ENCODE measurements around the gene NADK2. TPM values are rescaled to one million over a fixed set of nuclear protein-coding genes. Genes with fewer than 3 reads are reported as not detected.

The NADK2 gene
- total RNA-seq, 1 donor from 2014 or later, result 20.7 TPM

- peak overlapping the region; percentile 92 for H2AFZ ChIP-seq (ENCODE audit: low read depth, low read length)
- FAIRE-seq, result no peak
- no peak for TF ChIP-seq EZH2 (IDR thresholded peaks at IDR 0.05; ENCODE audit: insufficient read depth, low read length)
- TF ChIP-seq, protein P1, sequence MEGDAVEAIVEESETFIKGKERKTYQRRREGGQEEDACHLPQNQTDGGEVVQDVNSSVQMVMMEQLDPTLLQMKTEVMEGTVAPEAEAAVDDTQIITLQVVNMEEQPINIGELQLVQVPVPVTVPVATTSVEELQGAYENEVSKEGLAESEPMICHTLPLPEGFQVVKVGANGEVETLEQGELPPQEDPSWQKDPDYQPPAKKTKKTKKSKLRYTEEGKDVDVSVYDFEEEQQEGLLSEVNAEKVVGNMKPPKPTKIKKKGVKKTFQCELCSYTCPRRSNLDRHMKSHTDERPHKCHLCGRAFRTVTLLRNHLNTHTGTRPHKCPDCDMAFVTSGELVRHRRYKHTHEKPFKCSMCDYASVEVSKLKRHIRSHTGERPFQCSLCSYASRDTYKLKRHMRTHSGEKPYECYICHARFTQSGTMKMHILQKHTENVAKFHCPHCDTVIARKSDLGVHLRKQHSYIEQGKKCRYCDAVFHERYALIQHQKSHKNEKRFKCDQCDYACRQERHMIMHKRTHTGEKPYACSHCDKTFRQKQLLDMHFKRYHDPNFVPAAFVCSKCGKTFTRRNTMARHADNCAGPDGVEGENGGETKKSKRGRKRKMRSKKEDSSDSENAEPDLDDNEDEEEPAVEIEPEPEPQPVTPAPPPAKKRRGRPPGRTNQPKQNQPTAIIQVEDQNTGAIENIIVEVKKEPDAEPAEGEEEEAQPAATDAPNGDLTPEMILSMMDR (IDR thresholded peaks at IDR 0.05; ENCODE audit: insufficient read depth, low read depth, low read length), result no peak
- peaks cover 17% of the 10 kb centered on the region for H3K4me1 ChIP-seq (ENCODE audit: insufficient read depth, low read length)
- Mint-ChIP-seq H3K9me3 (ENCODE audit: unreplicated experiment) (peaks cover 2% of the 10 kb centered on the region), H3K36me3 (ENCODE audit: low read depth, unreplicated experiment) (peaks cover 4% of the 10 kb centered on the region), H3K4me3 (ENCODE audit: unreplicated experiment) (peak overlapping the region; percentile 94), H3K27me3 (ENCODE audit: low read depth, unreplicated experiment) (no peaks in the 10 kb centered on the region), H3K4me1 (ENCODE audit: low read depth, unreplicated experiment) (peaks cover 15% of the 10 kb centered on the region), H3K27ac (ENCODE audit: unreplicated experiment) (peak overlapping the region; percentile 48)
- peak overlapping the region; percentile 88 for H3K4me2 ChIP-seq (ENCODE audit: low read length)
- H3K9ac ChIP-seq (ENCODE audit: low read length), result peak overlapping the region; percentile 87
- peak overlapping the region; percentile 88 for H3K4me3 ChIP-seq (ENCODE audit: insufficient read depth, low read depth, low read length)
- DNase-seq (ENCODE audit: low read depth), result peak; percentile 30
- H3K27me3 ChIP-seq (ENCODE audit: insufficient read depth, low read length), result no peaks in the 10 kb centered on the region
- H3K27ac ChIP-seq (ENCODE audit: low read depth, low read length), result peak overlapping the region; percentile 6
- H3K9me3 ChIP-seq (ENCODE audit: insufficient read depth, low read depth, low read length), result no peaks in the 10 kb centered on the region
- H3K79me2 ChIP-seq (ENCODE audit: insufficient read depth, low read length), result peaks cover 39% of the 10 kb centered on the region
- no peaks in the 10 kb centered on the region for H4K20me1 ChIP-seq (ENCODE audit: insufficient read depth, low read length)
- H3K36me3 ChIP-seq (ENCODE audit: insufficient read depth, low read length), result no peaks in the 10 kb centered on the region
These were observed 90.9 kb downstream of the NADK2 start for GRCh38 chr5:36150676-36151433.

DNA sequence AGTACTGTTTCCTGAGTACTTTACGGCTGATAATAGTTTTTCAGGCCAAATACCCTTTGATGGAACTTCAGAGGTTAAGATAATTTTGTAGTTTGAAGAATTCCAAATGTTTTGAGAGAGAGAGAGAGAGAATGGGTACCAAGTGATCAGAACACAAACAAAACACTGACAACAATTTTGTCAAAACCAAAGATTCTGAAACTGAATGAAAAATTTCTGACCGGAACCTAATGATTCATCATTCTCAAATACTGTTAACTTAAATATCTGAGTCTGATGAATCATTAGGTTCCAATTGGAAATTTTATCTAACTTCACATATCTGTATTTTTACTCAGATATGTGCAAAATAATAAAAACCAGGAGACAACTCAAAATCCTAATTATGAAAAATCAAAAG, 94.0 kb downstream of the NADK2 start:
- TF ChIP-seq EZH2 (IDR thresholded peaks at IDR 0.05; ENCODE audit: insufficient read depth, low read length), result no peak
- TF ChIP-seq, protein P1 (IDR thresholded peaks at IDR 0.05; ENCODE audit: insufficient read depth, low read depth, low read length), result no peak
- Histone ChIP-seq H3K4me3 (ENCODE audit: insufficient read depth, low read depth, low read length) (no peak overlapping the region), H3K4me1 (ENCODE audit: insufficient read depth, low read length) (peaks cover 6% of the 10 kb centered on the region), H3K27me3 (ENCODE audit: insufficient read depth, low read length) (no peaks in the 10 kb centered on the region), H3K79me2 (ENCODE audit: insufficient read depth, low read length) (peaks cover 15% of the 10 kb centered on the region), H3K36me3 (ENCODE audit: insufficient read depth, low read length) (no peaks in the 10 kb centered on the region), H3K4me2 (ENCODE audit: low read length) (no peak overlapping the region), H4K20me1 (ENCODE audit: insufficient read depth, low read length) (no peaks in the 10 kb centered on the region), H3K9me3 (ENCODE audit: insufficient read depth, low read depth, low read length) (no peaks in the 10 kb centered on the region), H3K27ac (ENCODE audit: low read depth, low read length) (no peak overlapping the region), H3K9ac (ENCODE audit: low read length) (no peak overlapping the region), H2AFZ (ENCODE audit: low read depth, low read length) (no peak overlapping the region)
- H3K4me3 Mint-ChIP-seq (ENCODE audit: unreplicated experiment), result no peak overlapping the region
- DNase-seq (ENCODE audit: low read depth) (no peak), FAIRE-seq (no peak)
- no peaks in the 10 kb centered on the region for H3K9me3 Mint-ChIP-seq (ENCODE audit: unreplicated experiment)
- no peaks in the 10 kb centered on the region for H3K27me3 Mint-ChIP-seq (ENCODE audit: low read depth, unreplicated experiment)
- no peaks in the 10 kb centered on the region for H3K36me3 Mint-ChIP-seq (ENCODE audit: low read depth, unreplicated experiment)
- no peak overlapping the region for H3K27ac Mint-ChIP-seq (ENCODE audit: unreplicated experiment)
- peaks cover 4% of the 10 kb centered on the region for H3K4me1 Mint-ChIP-seq (ENCODE audit: low read depth, unreplicated experiment)

DNA sequence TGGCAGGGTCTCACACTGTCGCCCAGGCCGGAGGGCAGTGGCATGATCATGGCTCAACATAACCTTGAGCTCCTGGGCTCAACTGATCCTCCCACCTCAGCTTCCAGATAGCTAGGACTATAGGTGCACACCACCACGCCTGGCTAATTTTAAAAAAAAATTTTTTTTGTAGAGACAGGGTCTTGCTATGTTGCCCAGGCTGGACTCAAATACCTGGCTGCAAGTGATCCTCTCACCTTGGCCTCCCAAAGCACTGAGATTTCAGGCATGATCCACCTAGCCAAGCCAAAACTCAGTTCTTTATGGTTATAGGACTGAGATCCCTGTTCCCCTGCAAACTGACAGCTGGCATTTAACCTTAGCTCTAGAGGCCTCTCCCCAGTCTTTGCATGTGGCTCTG, 95.3 kb downstream of the NADK2 start:
- no peaks in the 10 kb centered on the region for H3K36me3 Mint-ChIP-seq (ENCODE audit: low read depth, unreplicated experiment)
- peaks cover 4% of the 10 kb centered on the region for H3K4me1 Mint-ChIP-seq (ENCODE audit: low read depth, unreplicated experiment)
- H3K9me3 Mint-ChIP-seq (ENCODE audit: unreplicated experiment), result no peaks in the 10 kb centered on the region
- H3K27ac Mint-ChIP-seq (ENCODE audit: unreplicated experiment), result no peak overlapping the region
- Histone ChIP-seq H2AFZ (ENCODE audit: low read depth, low read length) (no peak overlapping the region), H3K4me3 (ENCODE audit: insufficient read depth, low read depth, low read length) (no peak overlapping the region), H3K9ac (ENCODE audit: low read length) (no peak overlapping the region), H3K4me1 (ENCODE audit: insufficient read depth, low read length) (peaks cover 5% of the 10 kb centered on the region), H3K27ac (ENCODE audit: low read depth, low read length) (no peak overlapping the region), H3K79me2 (ENCODE audit: insufficient read depth, low read length) (peaks cover 8% of the 10 kb centered on the region), H4K20me1 (ENCODE audit: insufficient read depth, low read length) (no peaks in the 10 kb centered on the region), H3K4me2 (ENCODE audit: low read length) (no peak overlapping the region), H3K36me3 (ENCODE audit: insufficient read depth, low read length) (peaks cover 2% of the 10 kb centered on the region), H3K9me3 (ENCODE audit: insufficient read depth, low read depth, low read length) (no peaks in the 10 kb centered on the region), H3K27me3 (ENCODE audit: insufficient read depth, low read length) (no peaks in the 10 kb centered on the region)
- FAIRE-seq, result no peak
- no peak overlapping the region for H3K4me3 Mint-ChIP-seq (ENCODE audit: unreplicated experiment)
- no peak for DNase-seq (ENCODE audit: low read depth)
- TF ChIP-seq, protein P1 (IDR thresholded peaks at IDR 0.05; ENCODE audit: insufficient read depth, low read depth, low read length), result no peak
- no peak for TF ChIP-seq EZH2 (IDR thresholded peaks at IDR 0.05; ENCODE audit: insufficient read depth, low read length)
- no peaks in the 10 kb centered on the region for H3K27me3 Mint-ChIP-seq (ENCODE audit: low read depth, unreplicated experiment)

Measured in astrocyte (in vitro differentiated cells and primary cell).